Parathyroid adenoma (tissue), 2 donors: ENCODE results near the gene MAPK11.
A peak's percentile ranks its signal among the peaks of the same experiment; 100 is the strongest.

Experiments used
- H2AFZ ChIP-seq: fragments of 300-600 bp; sonication (generic); one replicate; pipeline ENCODE4 v1.7.0; 2017; ENCODE audit warnings: antibody characterized with exemption, mild to moderate bottlenecking
- H3K27ac ChIP-seq: fragments of 300-600 bp; sonication (generic); one replicate; pipeline ENCODE4 v1.7.0; 2017
- H3K27me3 ChIP-seq: fragments of 300-600 bp; sonication (generic); one replicate; pipeline ENCODE4 v1.7.0; 2017; ENCODE audit warnings: low read length; ENCODE audit not compliant: control insufficient read depth, insufficient read depth
- H3K36me3 ChIP-seq: fragments of 300-600 bp; sonication (generic); one replicate; pipeline ENCODE4 v1.7.0; 2017; ENCODE audit warnings: low read length; ENCODE audit not compliant: control insufficient read depth, insufficient read depth
- H3K4me1 ChIP-seq: fragments of 300-600 bp; sonication (generic); one replicate; pipeline ENCODE4 v1.7.0; 2017; ENCODE audit warnings: control low read depth
- H3K4me2 ChIP-seq: fragments of 300-600 bp; sonication (generic); one replicate; pipeline ENCODE4 v1.7.0; 2017; ENCODE audit warnings: low read length
- H3K4me3 ChIP-seq: fragments of 300-600 bp; sonication (generic); one replicate; pipeline ENCODE4 v1.7.0; 2017; ENCODE audit warnings: low read depth, low read length
- H3K79me2 ChIP-seq: fragments of 300-600 bp; sonication (generic); one replicate; pipeline ENCODE4 v1.7.0; 2017; ENCODE audit warnings: control low read depth
- H3K9ac ChIP-seq: fragments of 300-600 bp; sonication (generic); one replicate; pipeline ENCODE4 v1.7.0; 2017; ENCODE audit warnings: mild to moderate bottlenecking
- H3K9me3 ChIP-seq: fragments of 300-600 bp; sonication (generic); one replicate; pipeline ENCODE4 v1.7.0; 2017; ENCODE audit warnings: low read length; ENCODE audit not compliant: control insufficient read depth
- TF ChIP-seq, protein P1 (sequence below): fragments of 300-600 bp; sonication (generic); IDR thresholded peaks from one replicate; pipeline ENCODE4 v1.7.0; 2017; ENCODE audit warnings: antibody characterized with exemption, mild to moderate bottlenecking
- donor health status: primary hyperparathyroidism.

The MAPK11 gene

GRCh38 chr22:50303515-50303847 lies 33.3 kb upstream of the MAPK11 start:
- no peaks in the 10 kb centered on the region for H3K27me3 ChIP-seq
- no peak overlapping the region for H2AFZ ChIP-seq
- H3K36me3 ChIP-seq: no peaks in the 10 kb centered on the region
- peak overlapping the region; percentile 33 for H3K4me3 ChIP-seq
- H3K4me1 ChIP-seq: peaks cover 25% of the 10 kb centered on the region
- H3K27ac ChIP-seq: peak overlapping the region; percentile 95
- H3K79me2 ChIP-seq: peaks cover 31% of the 10 kb centered on the region
- no peak overlapping the region for H3K9ac ChIP-seq
- TF ChIP-seq, protein P1, sequence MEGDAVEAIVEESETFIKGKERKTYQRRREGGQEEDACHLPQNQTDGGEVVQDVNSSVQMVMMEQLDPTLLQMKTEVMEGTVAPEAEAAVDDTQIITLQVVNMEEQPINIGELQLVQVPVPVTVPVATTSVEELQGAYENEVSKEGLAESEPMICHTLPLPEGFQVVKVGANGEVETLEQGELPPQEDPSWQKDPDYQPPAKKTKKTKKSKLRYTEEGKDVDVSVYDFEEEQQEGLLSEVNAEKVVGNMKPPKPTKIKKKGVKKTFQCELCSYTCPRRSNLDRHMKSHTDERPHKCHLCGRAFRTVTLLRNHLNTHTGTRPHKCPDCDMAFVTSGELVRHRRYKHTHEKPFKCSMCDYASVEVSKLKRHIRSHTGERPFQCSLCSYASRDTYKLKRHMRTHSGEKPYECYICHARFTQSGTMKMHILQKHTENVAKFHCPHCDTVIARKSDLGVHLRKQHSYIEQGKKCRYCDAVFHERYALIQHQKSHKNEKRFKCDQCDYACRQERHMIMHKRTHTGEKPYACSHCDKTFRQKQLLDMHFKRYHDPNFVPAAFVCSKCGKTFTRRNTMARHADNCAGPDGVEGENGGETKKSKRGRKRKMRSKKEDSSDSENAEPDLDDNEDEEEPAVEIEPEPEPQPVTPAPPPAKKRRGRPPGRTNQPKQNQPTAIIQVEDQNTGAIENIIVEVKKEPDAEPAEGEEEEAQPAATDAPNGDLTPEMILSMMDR: no peak
- H3K9me3 ChIP-seq: no peaks in the 10 kb centered on the region
- H3K4me2 ChIP-seq: peak overlapping the region; percentile 62

DNA sequence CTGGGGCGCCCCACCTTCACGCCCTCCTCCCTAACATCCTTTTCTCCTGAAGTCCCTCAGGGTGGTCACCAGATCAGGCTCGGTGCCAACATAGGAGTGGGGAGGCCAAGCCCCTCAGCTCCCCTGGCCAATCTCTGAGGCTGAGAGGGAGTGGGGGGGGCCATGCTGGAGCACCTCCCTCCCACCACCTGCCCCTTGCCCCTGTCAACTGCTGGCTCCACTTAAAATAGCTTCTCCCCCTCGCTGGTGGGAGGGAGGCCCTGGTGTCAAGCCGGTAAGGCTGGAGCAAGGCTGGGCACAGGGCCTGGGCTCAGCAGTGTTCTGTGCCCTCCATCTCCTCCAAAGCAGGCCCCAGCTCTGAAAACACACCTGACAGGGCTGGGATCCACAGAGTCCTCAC lies 32.4 kb upstream of the MAPK11 start:
- H3K4me1 ChIP-seq: peaks cover 28% of the 10 kb centered on the region
- peaks cover 40% of the 10 kb centered on the region for H3K79me2 ChIP-seq
- H2AFZ ChIP-seq: no peak overlapping the region
- H3K27ac ChIP-seq: peak overlapping the region; percentile 95
- no peak overlapping the region for H3K4me3 ChIP-seq
- no peaks in the 10 kb centered on the region for H3K27me3 ChIP-seq
- H3K4me2 ChIP-seq: no peak overlapping the region
- TF ChIP-seq, protein P1: no peak
- H3K36me3 ChIP-seq: no peaks in the 10 kb centered on the region
- H3K9me3 ChIP-seq: no peaks in the 10 kb centered on the region
- H3K9ac ChIP-seq: no peak overlapping the region

GRCh38 chr22:50302041-50302541 lies 31.9 kb upstream of the MAPK11 start:
- Histone ChIP-seq H3K79me2 (peaks cover 45% of the 10 kb centered on the region), H3K4me3 (no peak overlapping the region), H3K4me2 (no peak overlapping the region), H2AFZ (no peak overlapping the region), H3K27me3 (no peaks in the 10 kb centered on the region), H3K36me3 (no peaks in the 10 kb centered on the region), H3K9me3 (no peaks in the 10 kb centered on the region), H3K27ac (peak overlapping the region; percentile 95), H3K9ac (no peak overlapping the region), H3K4me1 (peaks cover 32% of the 10 kb centered on the region)
- TF ChIP-seq, protein P1: no peak

GRCh38 chr22:50301581-50301991 lies 31.4 kb upstream of the MAPK11 start:
- Histone ChIP-seq H3K79me2 (peaks cover 45% of the 10 kb centered on the region), H3K27ac (peak overlapping the region; percentile 95), H3K9me3 (no peaks in the 10 kb centered on the region), H3K4me2 (no peak overlapping the region), H3K27me3 (no peaks in the 10 kb centered on the region), H3K4me3 (no peak overlapping the region), H3K36me3 (no peaks in the 10 kb centered on the region), H3K4me1 (peaks cover 34% of the 10 kb centered on the region), H3K9ac (no peak overlapping the region), H2AFZ (no peak overlapping the region)
- TF ChIP-seq, protein P1: no peak

- Histone ChIP-seq H3K9ac (no peak overlapping the region), H3K4me3 (no peak overlapping the region), H2AFZ (no peak overlapping the region), H3K9me3 (no peaks in the 10 kb centered on the region), H3K36me3 (no peaks in the 10 kb centered on the region), H3K4me1 (peaks cover 35% of the 10 kb centered on the region), H3K27ac (no peak overlapping the region), H3K4me2 (no peak overlapping the region), H3K27me3 (no peaks in the 10 kb centered on the region), H3K79me2 (peaks cover 45% of the 10 kb centered on the region)
- TF ChIP-seq, protein P1: no peak
Observed at GRCh38 chr22:50300620-50301257, 30.6 kb upstream of the MAPK11 start.
